IMR-90 (cell line): ENCODE results near the gene TOR1A. TPM values are rescaled to one million over a fixed set of nuclear protein-coding genes. Genes with fewer than 3 reads are reported as not detected.

Experiments used
- ATAC-seq: fragments of 200-7000 bp; cut with Tn5 transposase; 2 replicates; pipeline ENCODE4 v1.9.1; 2020; ENCODE audit warnings: low read depth, mild to moderate bottlenecking, moderate library complexity
- BruUV-seq: library from RNA; stranded (reverse); fragments of 400-500 nt; replicated peaks from 2 replicates; lab custom pipeline; 2021; lab: Mats Ljungman, UMichigan
- CTCF ChIA-PET: fragments of 300-600 bp; formaldehyde crosslinking; extraction: SDS; loops from one replicate; lab custom pipeline; 2021; ENCODE audit warnings: antibody characterized with exemption; lab: Yijun Ruan, JAX
- POLR2A ChIA-PET: fragments of 300-600 bp; sonication (Branson Sonifier 250); formaldehyde crosslinking; loops from one replicate; lab custom pipeline; 2022; ENCODE audit warnings: antibody characterized with exemption; ENCODE audit not compliant: unreplicated experiment; lab: Charles Lee
- DNase-seq: peaks from one replicate; pipeline ENCODE4 v3.0.0; 2013
- H2AFZ ChIP-seq: replicated peaks from 2 replicates; pipeline ENCODE3; 2013; ENCODE audit warnings: low read length, mild to moderate bottlenecking; ENCODE audit not compliant: poor library complexity
- H2AK5ac ChIP-seq: 2 replicates; pipeline ENCODE4 v1.6.1; 2013; ENCODE audit warnings: low read depth, low read length, inconsistent platforms
- H2AK9ac ChIP-seq: replicated peaks from 2 replicates; pipeline ENCODE3; 2013; ENCODE audit warnings: mild to moderate bottlenecking, low read depth, low read length, moderate library complexity; ENCODE audit not compliant: poor library complexity
- H2BK120ac ChIP-seq: 2 replicates; pipeline ENCODE4 v1.6.1; 2013; ENCODE audit warnings: low read depth, low read length, inconsistent platforms
- H2BK15ac ChIP-seq: 3 replicates; pipeline ENCODE4 v1.6.1; 2013; ENCODE audit warnings: low read depth, low read length, inconsistent platforms
- H2BK20ac ChIP-seq: 2 replicates; pipeline ENCODE4 v1.6.1; 2013; ENCODE audit warnings: low read depth, mild to moderate bottlenecking, inconsistent platforms, low read length, moderate library complexity
- H2BK5ac ChIP-seq: 2 replicates; pipeline ENCODE4 v1.6.1; 2013; ENCODE audit warnings: mild to moderate bottlenecking, low read depth, low read length, inconsistent platforms; ENCODE audit not compliant: poor library complexity, severe bottlenecking
- H3K14ac ChIP-seq: replicated peaks from 2 replicates; pipeline ENCODE4 v1.6.1; 2013; ENCODE audit warnings: low read depth, low read length, inconsistent platforms
- H3K18ac ChIP-seq: 2 replicates; pipeline ENCODE4 v1.6.1; 2013; ENCODE audit warnings: low read depth, low read length, control low read depth
- H3K23ac ChIP-seq: 2 replicates; pipeline ENCODE4 v1.6.1; 2013; ENCODE audit warnings: low read depth, low read length, inconsistent platforms
- H3K27ac ChIP-seq: 2 replicates; pipeline ENCODE4 v1.5.1; 2013; ENCODE audit warnings: mild to moderate bottlenecking, control low read depth, low read length; ENCODE audit not compliant: insufficient read depth
- H3K27me3 ChIP-seq: 2 replicates; pipeline ENCODE4 v1.6.1; 2013; ENCODE audit warnings: low read length; ENCODE audit not compliant: control insufficient read depth, insufficient read depth
- H3K36me3 ChIP-seq: 2 replicates; pipeline ENCODE4 v1.6.1; 2013; ENCODE audit warnings: low read length, mixed read lengths; ENCODE audit not compliant: control insufficient read depth, insufficient read depth
- H3K4ac ChIP-seq: 2 replicates; pipeline ENCODE4 v1.6.1; 2013; ENCODE audit warnings: low read depth, low read length, inconsistent platforms
- H3K4me1 ChIP-seq: 2 replicates; pipeline ENCODE4 v1.6.1; 2013; ENCODE audit warnings: low read length, mixed read lengths; ENCODE audit not compliant: control insufficient read depth, insufficient read depth
- H3K4me2 ChIP-seq: 2 replicates; pipeline ENCODE4 v1.6.1; 2013; ENCODE audit warnings: low read depth, mild to moderate bottlenecking, control low read depth, low read length, moderate library complexity
- H3K4me3 ChIP-seq: 2 replicates; pipeline ENCODE4 v1.5.1; 2013; ENCODE audit warnings: low read depth, mild to moderate bottlenecking, control low read depth, low read length, moderate library complexity; ENCODE audit not compliant: insufficient read depth
- H3K56ac ChIP-seq: 2 replicates; pipeline ENCODE4 v1.6.1; 2013; ENCODE audit warnings: low read length, inconsistent platforms; ENCODE audit not compliant: insufficient read depth; ENCODE audit errors: extremely low read depth
- H3K79me1 ChIP-seq, 2 experiments: 2 replicates each; pipeline ENCODE4 v1.6.1; 2013; ENCODE audit warnings: low read length in 2 of 2, inconsistent platforms in 1 of 2, low read depth in 1 of 2
- H3K9ac ChIP-seq: 2 replicates; pipeline ENCODE4 v1.6.1; 2013; ENCODE audit warnings: low read depth, low read length, control low read depth
- H3K9me1 ChIP-seq: 2 replicates; pipeline ENCODE4 v1.6.1; 2013; ENCODE audit warnings: low read length, inconsistent platforms; ENCODE audit not compliant: insufficient read depth
- H3K9me3 ChIP-seq: 2 replicates; pipeline ENCODE4 v1.6.1; 2013; ENCODE audit warnings: low read length; ENCODE audit not compliant: control insufficient read depth, insufficient read depth
- H4K20me1 ChIP-seq: 2 replicates; pipeline ENCODE4 v1.6.1; 2013; ENCODE audit warnings: low read length, inconsistent platforms; ENCODE audit not compliant: insufficient read depth
- H4K5ac ChIP-seq: 2 replicates; pipeline ENCODE4 v1.6.1; 2013; ENCODE audit warnings: mild to moderate bottlenecking, low read depth, low read length, control low read depth
- H4K8ac ChIP-seq, 2 experiments: 2 replicates each; pipeline ENCODE4 v1.6.1; 2013; ENCODE audit warnings: low read depth in 2 of 2, low read length in 2 of 2, control low read depth in 1 of 2, inconsistent platforms in 1 of 2
- H4K91ac ChIP-seq: 2 replicates; pipeline ENCODE4 v1.6.1; 2013; ENCODE audit warnings: low read depth, low read length, inconsistent platforms; ENCODE audit not compliant: insufficient read depth
- CHD1 ChIP-seq: IDR thresholded peaks from 2 replicates; pipeline ENCODE4 v1.6.1; 2012; ENCODE audit warnings: low read depth, low read length, improper control_type of control experiment
- FOS ChIP-seq: fragments of 150-350 bp; IDR thresholded peaks from 2 replicates; pipeline ENCODE4 v1.6.1; 2016; ENCODE audit warnings: low read depth, low read length
- MAFK ChIP-seq: IDR thresholded peaks from 2 replicates; pipeline ENCODE4 v1.6.1; 2012; ENCODE audit warnings: low read depth, low read length, improper control_type of control experiment
- MAZ ChIP-seq: IDR thresholded peaks from 2 replicates; pipeline ENCODE4 v1.6.1; 2012; ENCODE audit warnings: low read depth, mild to moderate bottlenecking, low read length, improper control_type of control experiment, moderate library complexity, borderline replicate concordance
- RCOR1 ChIP-seq: IDR thresholded peaks from 2 replicates; pipeline ENCODE4 v1.6.1; 2012; ENCODE audit warnings: mild to moderate bottlenecking, low read length, improper control_type of control experiment; ENCODE audit not compliant: insufficient replicate concordance
- RFX5 ChIP-seq: IDR thresholded peaks from 2 replicates; pipeline ENCODE4 v1.8.0; 2012; ENCODE audit warnings: low read depth, mild to moderate bottlenecking, low read length, moderate library complexity
- SMC3 ChIP-seq: fragments of 150-350 bp; IDR thresholded peaks from 2 replicates; pipeline ENCODE4 v1.6.1; 2016; ENCODE audit warnings: low read depth, mild to moderate bottlenecking, antibody characterized with exemption, low read length, moderate library complexity
- WGBS, 2 experiments: methylation state at CpG; one replicate each; pipeline versions ENCODE4 v1.1.5 to v1.1.7; 2013; ENCODE audit warnings: missing lambda C conversion rate in 2 of 2; ENCODE audit not compliant: insufficient read length in 1 of 2; ENCODE audit errors: extremely low coverage in 2 of 2; 5-methylcytosine and 5-hydroxymethylcytosine counted together
- dilution Hi-C: fragments of 300-500 bp; cut with HindIII; formaldehyde crosslinking; loops from one replicate; pipeline ENCODE4 v1.14.3; 2018; ENCODE audit warnings: low sequenced_read_pairs; ENCODE audit not compliant: unreplicated experiment
- in situ Hi-C: fragments of 300-500 bp; cut with MboI; formaldehyde crosslinking; loops from 3 replicates; pipeline ENCODE4 v1.14.3; 2019; ENCODE audit warnings: low sequenced_read_pairs, inconsistent platforms, mixed read lengths
- intact Hi-C: fragments of 100-400 bp; cut with micrococcal nuclease; formaldehyde crosslinking; loops from 2 replicates; pipeline ENCODE4 v1.10.0; 2022
- polyA plus RNA-seq, 3 experiments: library from polyadenylated mRNA; depleted of rRNA; stranded (reverse); fragments of >200 nt; gene quantifications; 2 replicates each; pipeline ENCODE4 v1.2.3, GENCODE V29; 2012; ENCODE audit warnings: low replicate concordance in 1 of 3
- total RNA-seq: library from RNA; depleted of rRNA; stranded (reverse); fragments of >200 nt; gene quantifications from 2 replicates; pipeline ENCODE4 v1.2.3, GENCODE V29; 2012
- TF ChIP-seq, protein P1 (sequence below): fragments of 150-350 bp; IDR thresholded peaks from 2 replicates; pipeline ENCODE4 v1.6.1; 2016; ENCODE audit warnings: low read depth, mild to moderate bottlenecking, low read length, moderate library complexity, borderline replicate concordance
- TF ChIP-seq, protein P2 (sequence below): conservative IDR thresholded peaks from 2 replicates; pipeline ENCODE4 v1.5.1; 2012; ENCODE audit warnings: mild to moderate bottlenecking, low read depth, low read length, improper control_type of control experiment

Gene TOR1A
- total and polyA plus RNA-seq, 2 of the 4 experiments (the other 2 are of a cell fraction), result 27.1 to 74.2 TPM

DNA sequence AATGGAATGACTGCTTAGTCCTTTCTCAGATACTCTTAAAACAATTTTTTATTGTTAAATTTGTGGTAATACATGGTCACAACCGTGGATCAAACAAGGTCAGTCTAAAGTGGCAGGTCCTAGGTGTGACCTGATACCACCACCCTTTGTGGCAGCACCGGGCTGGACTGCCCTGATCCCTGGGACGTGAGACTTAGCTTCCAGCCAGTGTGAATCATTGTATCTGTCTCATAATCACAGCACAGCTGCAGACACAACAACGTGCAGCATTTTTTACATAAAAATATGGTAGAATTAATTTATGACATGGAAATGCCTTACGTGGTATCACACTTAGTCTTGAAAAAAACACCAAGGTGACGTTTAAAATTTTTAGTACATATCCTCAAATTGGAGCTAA is 13.1 kb downstream of the TOR1A start:
- DNase-seq (no peak), ATAC-seq (no peak; the same call in 1 of the 2 replicates)
- H4K20me1 ChIP-seq, result peaks cover 11% of the 10 kb centered on the region; the same call in 1 of the 2 replicates
- no peak overlapping the region for H3K4me2 ChIP-seq
- POLR2A ChIA-PET, result no interaction called here
- H2BK15ac ChIP-seq, result no peak overlapping the region
- WGBS, 2 experiments, result 80% methylated on average over 1 of the region's 6 CpGs; no CpG with 5 or more reads in 1 of the 2 experiments
- no peak overlapping the region for H4K91ac ChIP-seq
- peaks cover 13 to 47% of the 10 kb centered on the region in 2 experiments for H3K79me1 ChIP-seq
- no peak overlapping the region for H2AK9ac ChIP-seq
- H2AFZ ChIP-seq, result no peak overlapping the region
- no peak overlapping the region for H3K56ac ChIP-seq
- H3K4ac ChIP-seq, result no peak overlapping the region
- H3K36me3 ChIP-seq, result peaks cover 45% of the 10 kb centered on the region
- no peaks in the 10 kb centered on the region; the same call in 1 of the 2 replicates for H3K9me1 ChIP-seq
- no peaks in the 10 kb centered on the region for H3K27me3 ChIP-seq
- CTCF ChIA-PET, result no interaction called here
- no peak for TF ChIP-seq RFX5
- no peak for TF ChIP-seq SMC3
- no peak for TF ChIP-seq RCOR1
- no peak for TF ChIP-seq FOS
- TF ChIP-seq CHD1, result no peak
- TF ChIP-seq, protein P1, sequence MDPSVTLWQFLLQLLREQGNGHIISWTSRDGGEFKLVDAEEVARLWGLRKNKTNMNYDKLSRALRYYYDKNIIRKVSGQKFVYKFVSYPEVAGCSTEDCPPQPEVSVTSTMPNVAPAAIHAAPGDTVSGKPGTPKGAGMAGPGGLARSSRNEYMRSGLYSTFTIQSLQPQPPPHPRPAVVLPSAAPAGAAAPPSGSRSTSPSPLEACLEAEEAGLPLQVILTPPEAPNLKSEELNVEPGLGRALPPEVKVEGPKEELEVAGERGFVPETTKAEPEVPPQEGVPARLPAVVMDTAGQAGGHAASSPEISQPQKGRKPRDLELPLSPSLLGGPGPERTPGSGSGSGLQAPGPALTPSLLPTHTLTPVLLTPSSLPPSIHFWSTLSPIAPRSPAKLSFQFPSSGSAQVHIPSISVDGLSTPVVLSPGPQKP, result no peak
- TF ChIP-seq MAZ, result no peak
- TF ChIP-seq, protein P2, sequence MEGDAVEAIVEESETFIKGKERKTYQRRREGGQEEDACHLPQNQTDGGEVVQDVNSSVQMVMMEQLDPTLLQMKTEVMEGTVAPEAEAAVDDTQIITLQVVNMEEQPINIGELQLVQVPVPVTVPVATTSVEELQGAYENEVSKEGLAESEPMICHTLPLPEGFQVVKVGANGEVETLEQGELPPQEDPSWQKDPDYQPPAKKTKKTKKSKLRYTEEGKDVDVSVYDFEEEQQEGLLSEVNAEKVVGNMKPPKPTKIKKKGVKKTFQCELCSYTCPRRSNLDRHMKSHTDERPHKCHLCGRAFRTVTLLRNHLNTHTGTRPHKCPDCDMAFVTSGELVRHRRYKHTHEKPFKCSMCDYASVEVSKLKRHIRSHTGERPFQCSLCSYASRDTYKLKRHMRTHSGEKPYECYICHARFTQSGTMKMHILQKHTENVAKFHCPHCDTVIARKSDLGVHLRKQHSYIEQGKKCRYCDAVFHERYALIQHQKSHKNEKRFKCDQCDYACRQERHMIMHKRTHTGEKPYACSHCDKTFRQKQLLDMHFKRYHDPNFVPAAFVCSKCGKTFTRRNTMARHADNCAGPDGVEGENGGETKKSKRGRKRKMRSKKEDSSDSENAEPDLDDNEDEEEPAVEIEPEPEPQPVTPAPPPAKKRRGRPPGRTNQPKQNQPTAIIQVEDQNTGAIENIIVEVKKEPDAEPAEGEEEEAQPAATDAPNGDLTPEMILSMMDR, result no peak
- no peak for TF ChIP-seq MAFK
- H4K8ac ChIP-seq, result no peak overlapping the region
- H2AK5ac ChIP-seq, result no peak overlapping the region
- no peak overlapping the region for H3K9ac ChIP-seq
- H3K4me1 ChIP-seq, result no peaks in the 10 kb centered on the region; the same call in 1 of the 2 replicates
- no peak overlapping the region for H2BK120ac ChIP-seq
- no peak overlapping the region for H3K23ac ChIP-seq
- no peaks in the 10 kb centered on the region for H3K9me3 ChIP-seq
- no peak overlapping the region for H3K14ac ChIP-seq
- dilution Hi-C loops (no loop called here), in situ Hi-C loops (no loop called here), intact Hi-C loops (no loop called here)
- no peak overlapping the region for H3K4me3 ChIP-seq
- no peak overlapping the region for H2BK20ac ChIP-seq
- BruUV-seq, result no TSS peak
- H3K27ac ChIP-seq, result no peak overlapping the region
- no peak overlapping the region for H2BK5ac ChIP-seq
- H3K18ac ChIP-seq, result no peak overlapping the region
- no peak overlapping the region for H4K5ac ChIP-seq
